ENCODE measurements around the gene DGKB. TPM values are rescaled to one million over a fixed set of nuclear protein-coding genes. Genes with fewer than 3 reads are reported as not detected.

Gene DGKB
- total RNA-seq, 1 donor from 2014 or later = not detected

DNA sequence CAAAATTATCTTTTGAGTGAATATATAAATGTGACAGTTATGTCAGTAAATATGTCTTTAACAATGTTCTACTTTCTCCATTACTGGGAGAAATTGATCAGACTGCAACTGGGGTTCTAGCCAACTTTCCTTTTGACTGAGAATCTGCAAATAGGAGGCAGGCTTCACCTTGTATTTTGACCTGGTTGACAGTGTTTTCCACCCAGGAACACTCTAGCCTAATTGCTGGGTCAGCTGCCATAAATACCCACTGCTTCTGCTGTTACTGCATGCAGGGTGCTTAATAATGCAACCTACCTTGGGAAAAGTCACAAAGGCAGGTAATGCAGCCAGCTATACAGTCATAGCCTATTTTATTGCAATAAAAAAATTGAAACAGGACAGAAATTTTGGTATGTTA is 319.0 kb downstream of the DGKB start:
- H3K4me1 ChIP-seq = no peaks in the 10 kb centered on the region
- intact Hi-C loops (cut with DNase I) = no loop called here
- H3K27ac ChIP-seq = no peak overlapping the region
- ATAC-seq = no peak
- H3K9me3 ChIP-seq = peaks cover 13% of the 10 kb centered on the region
- H3K27me3 ChIP-seq = no peaks in the 10 kb centered on the region
- no peak for DNase-seq
- H3K4me3 ChIP-seq = no peak overlapping the region
- TF ChIP-seq, protein P1, sequence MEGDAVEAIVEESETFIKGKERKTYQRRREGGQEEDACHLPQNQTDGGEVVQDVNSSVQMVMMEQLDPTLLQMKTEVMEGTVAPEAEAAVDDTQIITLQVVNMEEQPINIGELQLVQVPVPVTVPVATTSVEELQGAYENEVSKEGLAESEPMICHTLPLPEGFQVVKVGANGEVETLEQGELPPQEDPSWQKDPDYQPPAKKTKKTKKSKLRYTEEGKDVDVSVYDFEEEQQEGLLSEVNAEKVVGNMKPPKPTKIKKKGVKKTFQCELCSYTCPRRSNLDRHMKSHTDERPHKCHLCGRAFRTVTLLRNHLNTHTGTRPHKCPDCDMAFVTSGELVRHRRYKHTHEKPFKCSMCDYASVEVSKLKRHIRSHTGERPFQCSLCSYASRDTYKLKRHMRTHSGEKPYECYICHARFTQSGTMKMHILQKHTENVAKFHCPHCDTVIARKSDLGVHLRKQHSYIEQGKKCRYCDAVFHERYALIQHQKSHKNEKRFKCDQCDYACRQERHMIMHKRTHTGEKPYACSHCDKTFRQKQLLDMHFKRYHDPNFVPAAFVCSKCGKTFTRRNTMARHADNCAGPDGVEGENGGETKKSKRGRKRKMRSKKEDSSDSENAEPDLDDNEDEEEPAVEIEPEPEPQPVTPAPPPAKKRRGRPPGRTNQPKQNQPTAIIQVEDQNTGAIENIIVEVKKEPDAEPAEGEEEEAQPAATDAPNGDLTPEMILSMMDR (IDR thresholded peaks at IDR 0.05) = no peak
- no peaks in the 10 kb centered on the region for H3K36me3 ChIP-seq

DNA sequence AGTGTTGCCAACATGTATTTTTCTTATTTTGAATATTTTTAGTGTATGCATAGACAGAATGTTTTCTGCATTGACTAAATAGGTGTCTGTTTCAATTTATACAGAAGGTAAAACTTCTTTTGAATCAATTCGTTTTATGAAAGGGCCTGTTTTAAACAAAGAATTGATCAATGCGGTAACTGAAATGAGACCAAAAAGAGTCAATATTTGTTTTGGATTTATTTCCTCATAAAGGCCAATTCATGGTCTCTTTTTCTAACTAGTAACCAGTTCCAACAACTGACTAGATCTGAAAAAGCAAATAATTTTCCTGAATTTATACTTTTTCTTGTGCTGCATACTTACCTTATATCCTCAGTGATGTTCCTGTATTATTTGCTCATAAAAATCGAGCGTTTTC is 320.5 kb downstream of the DGKB start:
- ATAC-seq (no peak), DNase-seq (no peak)
- Histone ChIP-seq H3K4me3 (no peak overlapping the region), H3K27ac (no peak overlapping the region), H3K36me3 (no peaks in the 10 kb centered on the region), H3K9me3 (peaks cover 13% of the 10 kb centered on the region), H3K27me3 (no peaks in the 10 kb centered on the region), H3K4me1 (no peaks in the 10 kb centered on the region)
- intact Hi-C loops (cut with DNase I) = no loop called here
- TF ChIP-seq, protein P1 (IDR thresholded peaks at IDR 0.05) = no peak

DNA sequence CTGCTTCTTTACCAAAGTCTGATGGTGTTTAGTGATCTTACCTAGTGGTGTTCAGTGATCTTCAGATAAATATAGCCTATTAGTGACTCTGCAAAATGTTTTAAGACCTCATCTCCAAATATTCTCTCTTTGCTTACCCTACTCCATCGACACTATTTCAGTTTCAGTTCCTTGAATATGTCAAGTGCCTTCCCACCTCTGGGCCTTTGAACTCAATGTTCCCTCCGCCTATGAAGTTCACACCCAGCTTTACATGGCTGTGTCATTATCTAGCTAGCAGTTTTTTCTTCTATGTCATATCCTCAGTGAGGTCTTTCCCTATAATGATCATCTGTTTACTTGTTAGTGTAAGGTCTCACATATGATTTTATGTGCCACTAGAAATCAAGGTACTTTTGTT is 322.6 kb downstream of the DGKB start:
- Histone ChIP-seq H3K27ac (no peak overlapping the region), H3K27me3 (no peaks in the 10 kb centered on the region), H3K4me1 (no peaks in the 10 kb centered on the region), H3K9me3 (no peaks in the 10 kb centered on the region), H3K36me3 (no peaks in the 10 kb centered on the region), H3K4me3 (no peak overlapping the region)
- DNase-seq (no peak), ATAC-seq (no peak)
- TF ChIP-seq, protein P1 (IDR thresholded peaks at IDR 0.05) = no peak
- intact Hi-C loops (cut with DNase I) = no loop called here

DNA sequence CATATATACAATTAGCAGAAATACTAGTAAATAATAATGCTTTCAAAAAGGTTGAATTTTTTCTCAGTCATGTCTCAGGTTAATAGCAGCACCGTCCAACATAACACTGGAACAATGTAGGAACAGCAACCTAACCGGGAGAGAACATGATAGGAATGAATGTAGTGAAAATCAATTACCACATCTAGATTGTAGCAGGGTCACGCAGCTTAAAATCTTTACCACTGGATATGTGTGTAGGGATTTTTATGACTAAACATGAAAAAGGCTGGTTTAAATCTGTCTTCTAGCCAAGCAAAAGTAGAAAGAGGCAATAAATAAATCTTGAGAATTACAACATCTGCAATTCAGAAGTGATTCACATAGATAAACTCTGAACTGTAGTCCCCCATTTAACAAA is 326.0 kb downstream of the DGKB start:
- intact Hi-C loops (cut with DNase I) = no loop called here

DNA sequence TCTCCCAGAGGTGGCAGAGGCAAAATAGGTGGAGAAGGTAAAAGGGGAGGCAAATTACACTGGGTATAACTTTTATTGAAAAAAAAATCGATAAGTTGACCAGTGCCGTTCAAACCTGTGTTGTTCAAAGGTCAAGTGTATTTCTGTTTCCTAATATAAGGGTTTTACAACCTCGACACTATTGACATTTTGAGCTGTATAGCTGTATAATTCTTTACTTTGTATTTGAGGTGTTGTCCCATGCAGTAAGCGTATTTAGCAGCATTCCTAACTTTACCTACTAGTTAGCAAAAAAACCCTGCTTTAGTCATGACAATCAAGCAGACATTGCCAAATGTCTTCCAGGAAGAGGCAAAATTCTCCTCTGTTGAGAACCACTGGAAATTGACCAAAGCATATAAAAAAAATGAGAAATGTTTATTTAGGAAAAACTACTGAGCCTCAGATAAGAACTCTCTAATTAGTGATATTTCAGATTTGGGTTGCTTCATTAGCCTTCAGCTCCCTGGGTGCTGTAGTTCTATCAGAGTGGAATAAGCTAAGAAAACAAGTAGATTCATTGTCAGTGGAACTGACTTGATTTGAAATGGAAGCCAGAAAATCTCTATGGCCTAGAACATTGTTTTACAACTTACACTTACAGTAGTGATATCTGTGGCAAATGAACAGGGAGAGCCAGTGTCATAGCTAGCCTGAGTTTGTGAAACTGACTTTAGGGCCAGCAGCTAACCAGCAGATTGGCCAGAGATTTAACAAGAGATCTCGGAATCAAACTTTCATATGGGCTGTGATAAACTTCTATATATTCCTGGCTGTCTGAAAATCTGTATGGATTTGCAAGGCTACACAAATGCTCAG is 331.6 kb downstream of the DGKB start:
- DNase-seq = no peak
- H3K27ac ChIP-seq = no peak overlapping the region
- H3K9me3 ChIP-seq = no peaks in the 10 kb centered on the region
- no peak for ATAC-seq
- intact Hi-C loops (cut with DNase I) = no loop called here
- H3K4me3 ChIP-seq = no peak overlapping the region
- no peaks in the 10 kb centered on the region for H3K4me1 ChIP-seq
- TF ChIP-seq, protein P1 (IDR thresholded peaks at IDR 0.05) = no peak
- no peaks in the 10 kb centered on the region for H3K27me3 ChIP-seq
- no peaks in the 10 kb centered on the region for H3K36me3 ChIP-seq

More for the DNA sequence above, 326.0 kb downstream of the DGKB start:
- Histone ChIP-seq H3K36me3 (no peaks in the 10 kb centered on the region), H3K4me1 (no peaks in the 10 kb centered on the region), H3K27ac (no peak overlapping the region), H3K9me3 (no peaks in the 10 kb centered on the region), H3K27me3 (no peaks in the 10 kb centered on the region), H3K4me3 (no peak overlapping the region)
- DNase-seq (no peak), ATAC-seq (no peak)
- TF ChIP-seq, protein P1 (IDR thresholded peaks at IDR 0.05) = no peak

All from upper lobe of right lung (tissue), 1 donor.